GM21717 (cell line): ENCODE data around the gene XYLB.
"Not testable (repeated sequence)": the region's sequence is repeated elsewhere in the genome, so short reads cannot be mapped to it uniquely, and the experiment has no call there.

Experiments
- ATAC-seq: cut with Tn5 transposase; IDR thresholded peaks from one replicate; pipeline ENCODE4 v1.9.1; 2021; ENCODE audit warnings: mild to moderate bottlenecking, moderate library complexity; ENCODE audit not compliant: unreplicated experiment

The XYLB gene

DNA sequence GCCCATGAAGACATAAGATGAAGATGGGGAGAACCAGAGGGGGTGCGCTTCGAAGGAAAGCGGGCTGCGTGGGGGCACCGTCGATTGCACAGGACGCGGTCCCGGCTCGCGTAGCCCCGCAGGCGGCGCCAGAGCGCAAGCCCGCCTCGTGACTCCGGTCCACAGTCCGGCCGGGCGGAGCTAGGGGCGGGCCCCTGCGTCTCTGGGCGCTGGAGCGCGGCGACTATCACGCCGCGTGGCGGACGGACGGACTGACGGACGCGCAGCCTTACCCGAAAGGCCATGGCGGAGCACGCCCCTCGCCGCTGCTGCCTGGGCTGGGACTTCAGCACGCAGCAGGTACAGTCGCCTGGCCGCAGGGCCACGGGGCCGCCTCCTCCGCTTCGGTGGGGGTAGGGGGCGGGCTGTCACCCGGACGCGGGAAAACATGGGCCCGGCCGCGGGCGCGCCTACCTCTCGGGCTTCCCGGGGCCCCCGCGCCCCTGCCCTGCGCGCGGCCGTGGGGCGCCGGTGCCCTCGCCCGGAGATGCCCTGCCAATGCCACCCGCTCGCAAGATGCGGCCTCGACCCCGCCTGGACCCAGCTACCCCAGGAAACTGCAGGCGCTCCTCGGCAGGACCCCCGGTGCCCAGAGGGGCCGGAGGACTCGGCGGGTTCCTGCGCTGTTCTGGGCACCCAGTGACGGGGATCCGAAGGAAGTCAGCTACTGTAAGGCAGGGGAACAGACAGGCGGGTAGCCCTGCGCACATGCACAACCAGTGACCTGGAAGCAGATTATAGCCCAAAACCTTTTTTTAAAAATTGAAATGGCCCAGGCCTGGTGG lies at the start of gene XYLB:
TSS of gene XYLB (plus strand) at position 199 of the 824 bp plus-strand sequence. CDS start at position 283, 84 bp downstream.
- peak; percentile 98 for ATAC-seq

DNA sequence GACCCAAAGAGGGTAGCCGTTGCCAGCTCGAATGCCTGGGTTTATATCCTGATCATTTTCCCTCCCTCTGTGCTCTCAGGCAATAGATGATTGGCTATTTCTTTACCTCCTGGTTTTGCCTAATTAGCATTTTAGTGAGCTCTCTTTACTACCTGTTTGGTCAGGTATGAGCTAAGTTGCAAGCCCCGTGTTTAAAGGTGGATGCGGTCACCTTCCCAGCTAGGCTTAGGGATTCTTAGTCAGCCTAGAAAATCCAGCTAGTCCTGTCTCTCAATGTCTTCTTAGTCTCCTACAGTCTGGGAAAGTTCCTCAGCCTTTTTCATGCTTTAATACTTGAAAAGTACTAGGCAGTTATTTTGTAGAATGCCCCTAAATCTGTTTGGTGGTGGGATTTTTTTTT lies 49.5 kb upstream of the XYLB start:
- ATAC-seq: not testable (repeated sequence)

DNA sequence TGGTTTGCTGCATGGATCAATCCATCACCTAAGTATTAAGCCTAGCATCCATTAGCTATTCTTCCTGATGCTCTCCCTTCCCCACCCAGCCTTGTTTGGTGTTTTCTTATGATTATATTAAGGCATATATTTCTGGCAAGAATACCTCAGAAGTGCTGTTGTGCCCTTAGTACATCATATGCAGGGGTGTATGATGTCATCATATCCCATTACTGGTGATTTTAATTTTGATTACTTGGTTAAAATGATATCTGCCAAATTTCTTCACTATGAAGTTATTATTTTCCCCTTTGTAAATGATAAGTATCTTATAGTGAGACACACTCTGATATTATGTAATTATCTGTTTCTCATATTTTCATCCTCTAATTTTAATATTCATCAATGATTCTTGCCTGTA lies 49.0 kb upstream of the XYLB start:
- no peak for ATAC-seq

DNA sequence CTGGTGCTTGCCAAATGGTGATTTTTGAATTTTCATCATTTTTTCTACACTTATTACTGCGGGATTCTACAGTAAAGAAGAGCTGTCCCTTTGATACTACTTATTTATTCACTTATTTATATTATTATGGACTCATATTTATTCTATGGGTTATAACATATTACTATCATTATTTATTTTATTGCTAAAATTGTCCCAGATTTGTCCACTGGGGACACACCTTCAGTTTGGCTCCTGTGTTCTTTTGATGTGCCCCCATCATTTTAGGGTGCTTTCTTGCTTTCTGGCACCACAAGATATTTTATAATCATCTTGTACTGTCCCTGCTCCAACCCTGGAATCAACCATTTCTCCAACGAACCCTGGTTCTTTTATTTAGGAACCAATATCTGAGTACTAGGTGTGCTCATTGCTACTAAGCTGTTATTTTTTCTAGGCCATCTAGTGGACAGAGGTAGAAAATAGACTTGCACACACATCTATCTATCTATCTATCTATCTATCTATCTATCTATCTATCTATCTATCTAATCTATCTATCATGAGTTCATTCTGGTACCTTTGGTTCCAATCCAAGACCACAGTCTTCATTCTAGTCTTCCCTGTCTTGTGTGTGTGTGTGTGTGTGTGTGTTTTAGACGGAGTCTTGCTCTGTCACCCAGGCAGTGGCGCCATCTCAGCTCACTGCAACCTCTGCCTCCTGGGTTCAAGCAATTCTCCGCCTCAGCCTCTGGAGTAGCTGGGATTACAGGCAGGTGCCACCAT lies 48.5 kb upstream of the XYLB start:
- no peak for ATAC-seq

DNA sequence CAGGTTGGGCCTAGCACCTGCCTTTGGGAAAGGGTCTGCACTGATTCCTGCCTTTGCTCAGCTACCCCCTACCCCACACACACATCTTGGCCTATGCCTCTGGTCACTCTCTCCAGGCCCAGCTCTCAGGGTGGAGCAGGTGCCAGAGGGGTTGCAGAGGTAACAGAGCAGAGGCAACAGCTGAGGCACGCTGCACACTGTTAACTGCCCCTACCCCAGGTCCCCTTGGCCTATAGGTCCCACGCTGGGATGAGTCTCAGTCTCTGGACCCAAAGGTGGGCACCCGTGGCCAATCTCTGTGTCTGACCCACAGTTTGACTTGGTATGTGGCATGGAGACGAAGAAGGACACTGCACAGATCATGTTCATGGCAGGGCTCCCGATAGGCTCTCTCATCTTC lies 39.6 kb upstream of the XYLB start:
- ATAC-seq: no peak

DNA sequence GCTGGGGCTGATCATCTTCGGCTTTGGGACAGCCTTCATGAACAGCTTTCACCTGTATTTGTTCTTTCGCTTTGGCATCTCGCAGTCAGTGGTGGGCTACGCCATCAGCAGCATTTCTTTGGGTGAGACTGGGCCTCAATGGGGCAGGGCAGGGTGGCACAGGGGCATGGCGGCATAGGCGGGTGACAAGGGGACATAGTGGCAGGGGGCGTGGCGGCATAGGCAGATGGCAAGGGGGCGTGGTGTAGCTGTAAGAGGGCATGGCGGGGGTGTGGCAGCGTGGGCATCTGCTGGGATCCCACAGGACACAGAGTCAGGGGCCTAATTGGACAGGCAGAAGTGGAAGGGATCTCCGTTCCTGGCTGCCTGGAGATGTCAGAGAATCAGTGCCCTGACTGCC lies 39.0 kb upstream of the XYLB start:
- no peak for ATAC-seq

DNA sequence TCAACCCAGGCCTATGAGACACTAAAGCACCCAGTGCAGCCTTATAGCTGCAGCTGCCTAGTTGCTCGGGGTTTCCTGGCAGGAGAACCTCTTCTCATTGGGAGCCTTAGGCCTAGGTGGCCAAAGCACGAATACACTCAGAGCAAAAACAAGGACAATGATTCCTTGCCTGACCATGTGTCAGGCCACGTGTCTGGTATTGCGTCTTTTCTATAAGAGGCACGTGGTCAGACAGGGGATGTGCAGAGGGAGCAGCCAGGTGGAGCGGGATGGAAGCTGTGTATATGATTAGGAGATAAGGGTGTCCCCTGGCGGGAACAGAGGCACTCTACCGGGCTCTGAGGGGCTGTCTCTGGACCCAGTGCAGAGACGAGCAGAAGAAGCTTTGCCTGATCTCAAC lies 38.1 kb upstream of the XYLB start:
- ATAC-seq: no peak

DNA sequence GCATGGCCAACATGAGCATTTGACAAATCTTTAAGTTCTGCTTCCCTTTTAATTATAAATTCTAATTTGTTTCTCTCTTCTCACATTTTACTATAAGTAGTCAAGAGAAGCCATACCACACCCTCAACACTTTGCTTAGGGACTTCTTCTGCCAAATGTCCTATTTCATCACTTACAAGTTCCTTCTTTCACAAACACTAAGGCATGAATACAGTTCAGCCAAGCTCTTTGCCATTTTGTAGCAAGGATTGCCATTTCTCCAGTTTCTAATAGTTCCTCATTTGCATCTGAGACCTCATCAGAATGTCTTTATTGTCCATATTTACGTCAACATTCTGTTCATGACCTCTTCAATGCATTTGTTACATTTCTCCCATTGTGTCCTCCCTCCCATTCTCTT lies 35.1 kb upstream of the XYLB start:
- ATAC-seq: no peak

DNA sequence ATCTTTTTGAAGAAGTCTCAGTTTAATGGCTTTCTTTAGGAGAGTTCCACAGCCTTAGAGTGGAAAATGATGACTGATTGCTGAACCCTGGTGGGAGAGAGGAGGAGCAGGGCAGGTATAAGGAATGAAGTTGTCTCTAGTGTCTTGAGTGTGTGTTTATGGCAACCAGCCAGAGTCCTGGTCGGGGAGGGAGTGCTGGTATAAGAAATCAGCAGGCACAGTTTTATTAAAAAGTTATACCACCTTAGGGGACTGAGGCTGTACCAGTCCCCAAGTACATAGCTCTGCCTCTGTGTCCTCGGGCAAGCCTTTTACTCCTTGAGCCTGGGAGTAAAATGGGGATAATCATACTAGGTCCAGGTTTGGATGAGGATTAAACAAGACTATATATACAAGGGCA lies 34.6 kb upstream of the XYLB start:
- ATAC-seq: no peak

DNA sequence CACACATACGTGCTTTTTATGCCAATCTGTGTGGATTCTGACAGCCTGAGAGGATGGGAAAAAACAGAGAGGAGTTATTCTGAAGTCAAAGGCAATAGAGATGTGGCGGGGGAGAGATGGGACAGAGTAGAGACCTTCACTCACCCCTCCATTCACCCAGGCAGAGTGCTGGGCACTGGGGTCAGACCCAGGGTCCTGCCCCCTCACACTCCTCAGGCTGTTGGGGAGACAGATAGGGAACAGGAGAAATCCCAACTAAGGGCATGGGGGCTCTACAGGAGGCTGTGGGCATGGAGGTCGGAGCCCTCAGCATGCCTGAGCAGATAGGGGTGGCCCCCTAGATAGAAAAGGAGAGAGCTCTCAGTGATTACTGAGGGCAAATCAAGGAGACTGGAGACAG lies 34.2 kb upstream of the XYLB start:
- ATAC-seq: no peak

DNA sequence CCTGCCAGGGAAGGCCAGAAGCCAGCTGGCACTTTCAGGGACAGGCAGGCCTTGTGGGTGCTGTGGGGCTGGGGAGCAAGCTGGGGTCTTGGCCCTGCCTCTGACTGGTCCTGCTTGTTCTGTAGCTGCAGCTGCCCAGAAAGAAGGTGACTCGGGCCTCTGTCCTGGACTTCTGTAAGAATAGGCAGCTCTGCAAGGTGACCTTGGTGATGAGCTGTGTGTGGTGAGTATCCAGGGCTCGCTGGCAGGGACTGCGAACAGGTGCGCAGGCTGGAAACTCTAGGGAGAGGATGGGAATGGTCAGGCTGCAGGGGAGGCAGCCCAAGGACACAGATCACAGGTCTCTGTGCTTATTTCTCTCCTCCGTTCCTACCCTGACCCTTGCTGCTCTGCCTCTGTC lies 33.3 kb upstream of the XYLB start:
- no peak for ATAC-seq

DNA sequence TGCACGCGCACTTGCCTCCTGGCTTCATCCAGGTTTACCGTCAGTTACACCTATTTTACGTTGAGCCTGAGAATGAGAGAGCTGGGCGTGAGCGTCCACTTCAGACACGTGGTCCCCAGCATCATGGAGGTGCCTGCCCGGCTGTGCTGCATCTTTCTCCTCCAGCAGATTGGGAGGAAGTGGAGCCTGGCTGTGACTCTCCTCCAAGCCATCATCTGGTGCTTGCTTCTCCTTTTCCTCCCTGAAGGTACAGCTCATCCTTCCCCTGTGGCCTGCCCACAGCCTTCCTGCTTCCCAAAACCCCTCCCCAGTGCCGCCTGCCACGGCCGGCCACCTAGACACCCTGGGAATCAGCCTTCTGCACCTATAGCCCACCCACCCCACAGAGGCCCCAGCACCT lies 32.9 kb upstream of the XYLB start:
- no peak for ATAC-seq

DNA sequence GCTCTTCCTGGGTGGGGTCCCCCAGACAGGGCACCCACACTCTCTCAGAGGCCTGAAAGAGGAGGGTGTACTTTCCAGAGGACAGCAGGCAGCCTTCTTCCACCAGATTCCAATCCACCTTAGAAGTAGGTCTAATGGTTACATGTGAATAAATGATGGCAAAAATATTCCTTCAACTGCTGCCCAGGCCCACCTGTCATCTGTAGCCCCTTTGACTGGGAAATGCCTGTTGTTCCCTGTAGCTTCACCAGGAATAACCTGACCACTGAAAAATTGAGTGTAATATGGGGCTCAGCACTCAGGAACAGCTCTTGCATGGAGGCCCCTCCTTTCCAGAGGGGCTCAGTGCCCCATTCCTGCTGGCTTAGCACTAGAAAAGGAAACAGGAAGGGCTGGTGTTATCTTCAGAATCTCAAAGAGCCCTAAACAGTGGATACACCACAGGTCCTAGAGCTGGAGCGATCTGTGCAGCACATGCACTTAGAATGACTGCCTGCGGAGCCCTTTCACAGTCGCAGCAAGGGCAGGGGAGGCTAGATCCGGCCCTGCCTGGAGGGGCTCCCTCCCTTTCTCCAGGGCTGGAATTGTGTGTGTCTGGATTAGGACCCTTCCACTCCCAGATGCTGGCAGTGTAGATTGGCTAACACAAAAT lies 32.3 kb upstream of the XYLB start:
- ATAC-seq: no peak

DNA sequence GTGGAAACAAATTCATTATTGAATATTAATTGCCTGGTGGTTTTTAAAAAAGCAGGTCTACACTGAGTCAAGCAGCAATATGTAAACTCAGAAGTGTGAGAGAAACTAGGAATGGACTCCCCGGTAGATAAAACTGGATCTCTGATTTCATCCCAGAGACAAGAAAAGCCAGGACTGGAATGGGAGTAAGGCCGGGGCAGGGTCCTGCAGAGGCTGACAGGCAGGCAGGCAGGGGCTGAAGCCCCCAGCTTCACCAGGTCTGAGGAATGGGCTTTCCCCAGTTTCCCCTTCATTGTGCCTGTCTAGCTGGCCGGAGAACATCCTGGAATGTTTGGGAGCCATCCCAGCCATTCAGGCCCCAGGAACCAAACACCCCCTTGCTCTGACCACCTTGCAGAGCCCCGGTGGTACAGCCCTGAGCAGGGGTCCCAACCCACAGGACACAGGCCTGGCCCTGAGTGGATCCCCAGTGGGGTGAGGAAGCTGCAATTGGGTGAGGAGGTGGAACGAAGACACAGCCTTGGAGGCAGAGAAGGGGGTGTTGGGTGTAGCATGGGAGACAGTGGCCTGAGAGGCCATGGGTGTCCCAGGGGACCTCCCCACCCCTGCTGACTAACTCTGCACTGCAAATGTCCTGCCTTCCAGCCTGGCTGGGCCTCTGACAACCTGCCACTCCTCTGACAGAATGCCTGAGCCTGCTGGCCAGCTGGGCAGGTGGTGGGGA lies 31.7 kb upstream of the XYLB start:
- ATAC-seq: no peak

DNA sequence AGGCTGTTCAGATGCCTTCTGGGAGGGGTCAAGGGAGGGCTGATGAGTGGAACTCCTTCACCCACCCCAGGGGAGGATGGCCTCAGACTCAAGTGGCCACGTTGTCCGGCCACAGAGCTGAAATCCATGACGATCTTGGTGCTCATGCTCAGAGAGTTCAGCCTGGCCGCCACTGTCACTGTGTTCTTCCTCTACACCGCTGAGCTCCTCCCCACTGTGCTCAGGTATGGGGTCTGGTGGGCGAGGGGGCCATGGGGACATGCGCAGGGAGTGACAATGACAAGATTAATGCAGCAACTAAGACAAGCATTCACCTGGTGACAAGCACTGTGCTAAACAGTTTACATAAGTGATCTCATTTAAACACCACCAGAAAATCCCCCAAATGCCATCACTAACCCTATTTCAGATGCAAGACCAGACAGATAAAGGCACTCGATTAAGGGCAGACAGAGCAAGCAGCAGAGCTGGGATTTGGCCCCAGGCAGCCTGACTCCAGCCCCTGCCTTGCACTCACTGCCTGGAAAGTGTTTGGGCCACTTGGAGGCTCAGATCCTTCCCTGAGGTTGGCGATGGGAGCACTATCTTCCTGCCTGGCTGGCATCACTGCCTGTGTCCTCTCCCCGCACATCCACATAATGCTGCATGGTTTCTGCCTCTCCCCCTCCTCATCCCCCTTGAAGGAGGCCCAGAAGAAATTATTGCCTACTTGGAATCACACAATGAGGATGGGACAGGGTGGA lies 30.9 kb upstream of the XYLB start:
- no peak for ATAC-seq

DNA sequence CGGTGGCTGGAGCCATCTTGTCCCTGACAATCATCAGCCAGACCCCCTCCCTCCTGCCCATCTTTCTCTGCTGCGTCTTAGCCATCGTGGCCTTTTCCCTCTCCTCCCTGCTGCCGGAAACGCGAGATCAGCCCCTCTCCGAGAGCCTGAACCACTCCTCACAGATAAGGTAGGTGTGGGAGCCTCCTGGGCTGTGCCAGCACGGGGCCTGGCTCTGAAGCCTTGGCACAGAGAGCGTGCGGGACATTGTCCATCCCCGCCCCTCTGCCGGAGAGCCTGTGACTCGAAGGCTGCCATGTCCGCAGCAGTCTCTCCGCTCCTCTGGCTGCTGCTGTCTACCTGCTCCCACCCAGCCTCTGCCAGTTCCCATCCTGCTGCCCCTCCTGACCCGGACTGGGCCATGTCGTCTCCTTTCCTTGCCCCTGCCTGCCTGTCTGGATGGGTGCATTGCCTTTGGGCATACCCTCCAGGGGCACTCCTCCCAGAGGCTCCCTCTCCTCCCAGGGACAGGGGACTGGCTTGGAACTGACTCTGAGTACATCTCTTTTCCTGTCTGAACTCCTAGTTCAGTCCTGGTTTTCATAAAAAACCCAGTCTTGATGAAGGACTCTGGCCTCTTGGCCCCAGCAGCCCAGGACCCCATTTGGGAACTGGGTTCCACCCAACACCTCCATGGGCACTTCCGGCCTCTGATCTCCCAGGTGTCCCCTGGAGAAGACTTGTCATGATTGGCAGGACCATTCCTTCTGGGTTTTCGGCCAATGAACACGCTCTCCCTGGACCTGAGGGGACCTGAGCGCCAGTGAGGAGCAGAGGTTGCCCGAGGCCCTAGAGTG lies 30.0 kb upstream of the XYLB start:
- ATAC-seq: no peak

DNA sequence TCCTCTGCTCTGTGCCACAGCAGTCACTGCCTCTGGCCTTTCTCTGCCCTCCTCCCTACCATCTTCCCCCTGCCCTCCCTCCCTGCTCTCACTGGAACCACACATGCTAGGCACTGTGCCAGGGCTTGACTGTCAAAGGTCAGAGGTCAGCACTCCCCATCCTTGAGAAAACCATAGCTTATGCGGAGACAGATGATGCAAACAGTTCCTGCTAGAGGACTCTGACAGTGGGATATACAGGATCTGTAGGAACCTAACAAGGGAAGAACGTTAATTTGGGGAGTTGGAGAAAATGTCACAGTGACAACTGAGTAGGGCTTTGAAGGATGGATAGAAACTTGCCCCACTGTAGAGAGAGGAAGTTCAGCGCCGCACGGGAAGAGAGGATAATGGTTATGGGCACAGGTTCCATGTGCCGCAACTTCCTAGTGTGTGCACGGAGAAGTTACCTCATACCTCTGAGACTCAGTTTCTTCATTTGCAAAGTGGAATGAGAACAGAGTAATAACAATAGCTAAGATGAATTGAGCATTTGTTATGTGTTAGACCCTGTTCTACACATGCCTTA lies 29.3 kb upstream of the XYLB start:
- no peak for ATAC-seq

DNA sequence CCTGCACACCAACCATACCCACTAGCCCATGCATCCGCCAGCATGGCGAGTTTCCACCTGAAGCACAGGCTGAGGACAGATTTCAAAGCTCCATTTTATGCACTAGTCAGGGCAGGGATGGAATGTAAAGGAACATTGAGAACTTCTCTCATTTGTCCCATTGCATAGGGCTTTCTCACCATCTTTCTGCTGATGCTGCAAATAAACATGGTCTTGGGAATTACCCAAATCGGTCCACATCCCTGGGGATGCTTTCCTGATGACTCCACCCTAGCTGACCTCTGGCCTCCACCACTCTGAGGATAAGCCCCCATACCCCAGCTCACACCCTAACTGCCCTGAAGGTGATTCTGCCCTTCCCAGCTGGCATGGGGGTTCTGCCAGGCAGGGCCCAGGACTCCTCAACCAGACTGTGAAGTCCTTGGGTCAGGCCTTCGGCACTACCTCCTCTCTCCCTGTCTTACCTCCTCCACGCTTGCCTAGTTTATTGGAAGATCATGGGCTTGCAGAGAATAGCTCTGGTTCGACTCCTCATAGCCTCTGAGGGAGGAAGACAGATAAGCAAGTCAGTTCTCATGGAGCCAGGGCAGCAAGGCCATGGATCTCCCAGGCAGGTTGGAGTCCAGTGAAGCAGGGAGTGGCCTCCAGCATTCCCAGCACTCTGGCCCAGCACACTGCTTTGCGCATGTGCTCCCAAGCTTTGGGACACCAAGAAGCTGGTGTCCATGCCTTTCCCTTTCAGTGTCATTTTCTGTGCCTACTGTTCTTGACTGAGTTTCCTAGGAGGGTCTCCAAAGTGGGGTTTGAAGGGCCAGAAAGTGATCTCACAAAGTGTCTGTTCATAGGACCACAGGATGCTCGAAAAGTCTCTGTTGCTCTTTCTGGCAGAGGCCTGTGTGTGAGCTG lies 27.6 kb upstream of the XYLB start:
- no peak for ATAC-seq
